Muscle layer of duodenum (tissue), 2 donors: ENCODE results near the gene USP21.
"Not testable (repeated sequence)": the region's sequence is repeated elsewhere in the genome, so short reads cannot be mapped to it uniquely, and the experiment has no call there.

ENCODE experiments used
- H3K27ac ChIP-seq: one replicate; pipeline ENCODE4 v1.7.0; 2013; ENCODE audit warnings: mild to moderate bottlenecking, low read length
- H3K27me3 ChIP-seq: one replicate; pipeline ENCODE4 v1.7.0; 2013; ENCODE audit warnings: low read depth, mild to moderate bottlenecking, control low read depth, low read length
- H3K36me3 ChIP-seq, 2 donors: one replicate each; pipeline ENCODE4 v1.7.0; 2013; ENCODE audit warnings: low read length in 2 of 2, control low read depth in 1 of 2, mild to moderate bottlenecking in 1 of 2; ENCODE audit not compliant: insufficient read depth in 2 of 2, control insufficient read depth in 1 of 2
- H3K4me1 ChIP-seq, 2 donors: one replicate each; pipeline ENCODE4 v1.7.0; 2013; ENCODE audit warnings: low read length in 2 of 2, mild to moderate bottlenecking in 2 of 2, control low read depth in 1 of 2, moderate library complexity in 1 of 2; ENCODE audit not compliant: insufficient read depth in 2 of 2, control insufficient read depth in 1 of 2
- H3K4me3 ChIP-seq, 2 donors: one replicate each; pipeline ENCODE4 v1.7.0; 2013; ENCODE audit warnings: low read length in 2 of 2, low read depth in 1 of 2, mild to moderate bottlenecking in 1 of 2
- H3K9me3 ChIP-seq, 2 donors: one replicate each; pipeline ENCODE4 v1.7.0; 2013; ENCODE audit warnings: low read length in 2 of 2, control low read depth in 1 of 2, mild to moderate bottlenecking in 1 of 2; ENCODE audit not compliant: control insufficient read depth in 1 of 2
- donor health status: healthy.

Gene USP21, protein sequence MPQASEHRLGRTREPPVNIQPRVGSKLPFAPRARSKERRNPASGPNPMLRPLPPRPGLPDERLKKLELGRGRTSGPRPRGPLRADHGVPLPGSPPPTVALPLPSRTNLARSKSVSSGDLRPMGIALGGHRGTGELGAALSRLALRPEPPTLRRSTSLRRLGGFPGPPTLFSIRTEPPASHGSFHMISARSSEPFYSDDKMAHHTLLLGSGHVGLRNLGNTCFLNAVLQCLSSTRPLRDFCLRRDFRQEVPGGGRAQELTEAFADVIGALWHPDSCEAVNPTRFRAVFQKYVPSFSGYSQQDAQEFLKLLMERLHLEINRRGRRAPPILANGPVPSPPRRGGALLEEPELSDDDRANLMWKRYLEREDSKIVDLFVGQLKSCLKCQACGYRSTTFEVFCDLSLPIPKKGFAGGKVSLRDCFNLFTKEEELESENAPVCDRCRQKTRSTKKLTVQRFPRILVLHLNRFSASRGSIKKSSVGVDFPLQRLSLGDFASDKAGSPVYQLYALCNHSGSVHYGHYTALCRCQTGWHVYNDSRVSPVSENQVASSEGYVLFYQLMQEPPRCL

DNA sequence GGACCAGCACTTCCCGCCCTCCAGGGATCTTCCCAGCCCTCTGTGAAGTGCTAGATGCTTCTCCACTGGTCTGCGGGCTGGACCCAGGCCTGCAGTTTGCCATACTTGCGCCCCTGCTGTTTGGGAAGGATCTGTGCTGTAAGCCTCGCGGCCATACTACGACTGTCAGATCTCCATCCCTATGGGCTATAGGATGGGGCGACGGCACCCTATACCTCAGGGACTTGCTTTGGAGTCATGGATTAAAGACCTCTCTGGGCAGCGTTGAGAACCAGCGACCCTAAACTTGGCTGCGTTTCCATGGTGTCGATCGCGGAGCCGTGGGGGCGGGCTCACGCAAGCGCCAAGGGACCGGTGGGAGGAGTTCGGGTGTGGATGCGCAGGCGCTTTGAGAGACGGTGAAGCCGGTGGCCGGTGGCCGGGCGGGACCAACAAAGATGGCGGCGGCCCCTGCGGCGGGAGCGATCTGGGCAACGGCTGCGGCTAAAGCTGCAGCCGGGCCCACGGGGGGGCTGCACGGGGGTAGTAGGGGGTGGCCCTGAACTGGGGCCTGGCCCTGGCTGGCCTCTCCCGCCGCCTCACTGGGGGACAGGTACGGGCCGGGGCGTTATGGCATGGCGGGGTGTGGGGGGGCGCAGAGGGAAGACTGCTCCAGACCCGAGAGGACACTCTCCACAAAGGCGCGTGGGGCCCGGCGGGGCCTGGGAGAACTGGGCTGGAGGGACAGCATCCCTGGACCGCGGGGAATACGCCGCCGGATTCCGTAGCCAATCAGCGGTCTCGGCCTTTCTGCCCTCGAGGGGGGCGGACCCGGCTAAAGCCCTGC, at the start of gene USP21:
Gene USP21 (plus strand): TSS at position 414 of the 826 bp plus-strand sequence. CDS start 1,141 bp downstream, outside the sequence.
- Histone ChIP-seq H3K27ac (peak within 1 kb of the TSS; percentile 78), H3K4me3 (peak within 1 kb of the TSS; percentile 90 to 91), H3K36me3 (peaks cover 34 to 46% of the 10 kb centered on the region in 2 donors), H3K27me3 (no peaks in the 10 kb centered on the region), H3K9me3 (no peaks in the 10 kb centered on the region), H3K4me1 (peaks cover 0 to 42% of the 10 kb centered on the region in 2 donors)

DNA sequence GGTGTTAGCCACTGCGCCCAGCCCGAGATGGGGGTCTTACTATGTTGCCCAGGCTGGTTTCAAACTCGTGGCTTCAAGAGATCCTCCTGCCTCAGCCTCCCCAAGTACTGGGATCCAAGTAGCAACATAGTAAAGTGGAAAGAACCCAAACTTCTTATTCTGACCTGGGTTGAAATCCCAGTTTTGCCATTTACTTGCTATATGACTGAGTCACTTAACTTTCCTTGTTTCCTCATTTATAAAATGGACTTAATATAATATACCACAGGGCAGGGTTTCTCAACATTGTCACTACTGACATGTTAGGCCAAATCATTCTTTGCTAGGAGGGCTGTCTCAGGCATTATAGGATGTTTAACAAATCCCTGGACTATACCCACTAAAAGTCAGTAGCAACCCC, 48.2 kb upstream of the USP21 start:
- peaks cover 0 to 19% of the 10 kb centered on the region in 2 donors for H3K4me1 ChIP-seq
- H3K27ac ChIP-seq = no peak overlapping the region
- no peaks in the 10 kb centered on the region for H3K36me3 ChIP-seq
- H3K27me3 ChIP-seq = no peaks in the 10 kb centered on the region
- H3K4me3 ChIP-seq = no peak overlapping the region
- no peaks in the 10 kb centered on the region for H3K9me3 ChIP-seq

DNA sequence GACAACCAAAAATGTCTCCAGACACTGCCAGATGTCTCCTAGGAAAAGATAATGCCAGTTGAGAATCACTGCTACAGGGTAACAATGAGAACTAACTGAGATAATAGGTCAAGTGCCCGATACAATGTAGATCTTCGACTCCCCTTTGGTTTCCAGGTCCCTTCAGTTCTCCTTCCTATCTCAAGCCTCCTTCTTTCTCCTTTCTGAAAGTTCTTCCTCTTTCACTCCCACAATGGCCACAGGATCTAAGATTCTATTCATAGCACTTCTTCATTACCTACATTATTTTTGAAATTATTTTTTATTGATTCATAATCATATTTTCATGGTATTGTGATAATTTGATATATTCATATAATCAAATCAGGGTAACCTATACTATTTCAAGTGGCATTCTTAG, 47.8 kb upstream of the USP21 start:
- H3K9me3 ChIP-seq = no peaks in the 10 kb centered on the region
- H3K27ac ChIP-seq = no peak overlapping the region
- H3K36me3 ChIP-seq = no peaks in the 10 kb centered on the region
- no peaks in the 10 kb centered on the region for H3K27me3 ChIP-seq
- peaks cover 0 to 23% of the 10 kb centered on the region in 2 donors for H3K4me1 ChIP-seq
- no peak overlapping the region for H3K4me3 ChIP-seq

DNA sequence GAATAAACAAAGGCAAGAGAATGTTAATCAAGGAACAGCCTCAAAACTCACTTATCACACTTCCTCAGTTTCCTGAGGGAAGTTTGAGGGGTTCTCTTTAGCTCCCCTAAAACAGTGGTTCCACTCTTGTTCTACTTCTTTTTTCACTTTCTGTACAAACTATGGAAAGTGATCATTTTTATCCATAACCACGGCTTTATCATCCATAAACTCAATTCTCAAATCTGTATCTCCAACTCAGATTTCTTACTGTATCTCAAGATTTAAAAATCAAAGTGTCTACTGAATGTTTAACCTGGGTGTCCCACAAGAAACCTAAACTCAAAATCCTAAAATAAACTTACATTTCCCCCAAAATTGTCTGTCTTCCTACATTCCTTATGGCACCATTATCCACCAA, 45.4 kb upstream of the USP21 start:
- H3K27ac ChIP-seq = no peak overlapping the region
- H3K36me3 ChIP-seq = peaks cover 0 to 3% of the 10 kb centered on the region in 2 donors
- H3K4me1 ChIP-seq = peaks cover 4 to 32% of the 10 kb centered on the region in 2 donors
- no peaks in the 10 kb centered on the region for H3K27me3 ChIP-seq
- H3K4me3 ChIP-seq = no peak overlapping the region
- H3K9me3 ChIP-seq = no peaks in the 10 kb centered on the region

DNA sequence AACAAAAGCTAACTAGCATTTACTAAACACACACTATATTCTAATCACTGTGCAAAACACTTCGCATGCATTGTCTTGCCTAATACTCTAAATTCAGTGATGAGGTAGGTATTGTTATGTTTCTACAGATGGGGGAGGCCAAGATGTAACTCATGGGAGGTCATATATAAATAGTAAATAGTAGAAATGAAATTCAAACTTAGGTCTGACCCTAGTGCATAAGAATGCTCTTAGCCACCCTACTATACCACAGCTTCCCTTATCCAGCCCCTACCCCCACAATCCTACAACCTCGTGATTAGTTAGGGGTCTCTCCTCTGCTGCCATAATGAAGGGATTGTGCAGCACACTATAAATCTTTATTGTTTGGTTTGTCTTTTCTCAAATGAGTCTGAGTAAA, 44.7 kb upstream of the USP21 start:
- Histone ChIP-seq H3K9me3 (no peaks in the 10 kb centered on the region), H3K27me3 (no peaks in the 10 kb centered on the region), H3K36me3 (peaks cover 0 to 3% of the 10 kb centered on the region in 2 donors), H3K27ac (no peak overlapping the region), H3K4me1 (peaks cover 10 to 38% of the 10 kb centered on the region in 2 donors), H3K4me3 (no peak overlapping the region)

DNA sequence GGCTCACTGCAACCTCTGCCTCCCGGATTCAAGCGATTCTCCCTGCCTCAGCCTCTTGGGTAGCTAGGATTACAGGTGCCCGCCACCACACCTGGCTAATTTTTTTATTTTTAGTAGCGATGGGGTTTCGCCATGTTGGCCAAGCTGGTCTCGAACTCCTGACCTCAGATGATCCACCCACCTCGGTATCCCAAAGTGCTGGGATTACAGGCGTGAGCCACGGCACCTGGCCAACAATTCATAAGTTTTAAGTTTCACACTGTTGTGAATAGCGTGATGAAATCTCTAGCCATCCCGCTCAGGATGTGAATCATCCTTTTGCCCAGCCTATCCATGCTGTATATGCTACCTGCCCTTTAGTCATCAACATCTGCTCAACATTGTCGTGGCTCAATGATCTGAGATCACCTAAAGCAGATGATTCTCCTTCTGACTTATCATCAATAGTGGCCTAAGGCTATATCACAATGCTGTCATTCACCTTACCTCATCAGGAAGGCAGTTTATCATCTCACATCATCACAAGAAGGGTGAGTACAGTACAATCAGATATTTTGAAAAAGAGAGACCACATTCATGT, 44.1 kb upstream of the USP21 start:
- Histone ChIP-seq H3K4me1 (peaks cover 15 to 45% of the 10 kb centered on the region in 2 donors), H3K27ac (no peak overlapping the region), H3K36me3 (peaks cover 0 to 3% of the 10 kb centered on the region in 2 donors)

DNA sequence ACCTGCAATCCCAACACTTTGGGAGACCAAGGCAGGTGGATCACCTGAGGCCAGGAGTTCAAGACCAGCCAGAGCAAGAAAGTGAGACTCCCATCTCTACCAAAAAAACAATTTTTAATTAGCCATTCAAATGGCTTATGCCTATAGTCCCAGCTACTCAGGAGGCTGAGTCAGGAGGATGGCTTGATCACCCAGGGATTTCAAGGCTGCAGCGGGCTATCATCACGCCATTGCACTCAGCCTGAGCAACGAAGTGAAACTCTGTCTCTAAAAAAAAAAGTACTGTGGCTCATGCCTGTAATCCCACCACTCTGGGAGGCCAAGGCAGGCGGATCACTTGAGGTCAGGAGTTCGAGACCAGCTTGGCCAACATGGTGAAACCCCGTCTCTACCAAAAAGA, 43.3 kb upstream of the USP21 start:
- H3K27me3 ChIP-seq, H3K27ac ChIP-seq, H3K9me3 ChIP-seq, H3K36me3 ChIP-seq: not testable (repeated sequence)
- Histone ChIP-seq H3K4me1 (peaks cover 15 to 48% of the 10 kb centered on the region in 2 donors), H3K4me3 (peak overlapping the region in 1 of 2 donors; percentile 99)

More for the DNA sequence above, 44.1 kb upstream of the USP21 start:
- H3K27me3 ChIP-seq = no peaks in the 10 kb centered on the region
- no peaks in the 10 kb centered on the region for H3K9me3 ChIP-seq
- H3K4me3 ChIP-seq = no peak overlapping the region

DNA sequence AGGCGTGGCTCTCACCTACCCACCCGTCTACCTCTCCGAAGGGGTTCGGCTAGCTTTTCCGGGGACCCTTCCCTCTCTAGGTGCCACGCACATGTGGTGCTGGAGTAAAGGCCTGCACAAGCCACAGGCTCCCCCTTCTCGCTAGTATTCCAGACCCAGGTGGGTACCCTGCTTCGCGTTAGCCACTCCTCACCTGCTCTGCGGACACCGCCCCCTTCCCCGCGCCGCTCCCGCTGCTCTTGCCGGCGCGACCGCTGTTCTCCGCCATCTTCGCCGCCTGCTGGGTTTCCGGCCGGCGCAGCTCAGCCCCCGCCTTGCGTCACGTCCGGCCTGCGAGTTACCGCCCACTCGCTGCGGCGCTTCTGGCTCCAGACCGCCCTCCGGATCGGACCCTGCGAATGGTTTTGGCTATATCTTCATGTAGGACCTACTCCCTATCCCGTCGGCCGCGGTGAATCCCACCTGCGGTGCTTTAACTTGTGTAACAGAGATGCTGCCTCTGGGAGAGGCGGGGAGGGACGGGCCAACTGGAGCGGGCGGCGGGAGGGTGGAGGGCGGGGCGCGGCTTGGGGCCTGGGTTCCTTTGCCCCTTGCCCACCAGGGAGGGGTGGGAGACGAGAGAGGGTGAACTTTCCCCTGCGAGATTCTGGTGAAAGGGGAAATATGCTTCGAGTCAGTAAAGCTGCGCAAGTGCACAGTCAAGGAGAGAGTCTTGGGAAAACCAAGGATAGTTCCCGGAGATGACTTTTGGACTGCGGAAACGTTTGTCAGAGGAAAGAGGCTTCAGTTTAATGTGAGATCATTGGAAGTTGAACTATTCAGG, 41.3 kb upstream of the USP21 start, which contains the start of the genes NIT1 and PFDN2:
Gene NIT1 (plus strand): TSS at position 347 of the 823 bp plus-strand sequence. CDS start 72 bp downstream, at position 419.
Gene PFDN2 (minus strand): TSS at position 279 of the 823 bp plus-strand sequence. CDS start 11 bp downstream, at position 268.
- Histone ChIP-seq H3K27ac (peak within 1 kb of the TSS; percentile 88), H3K36me3 (peaks cover 23 to 30% of the 10 kb centered on the region in 2 donors), H3K4me3 (peak within 1 kb of the TSS; percentile 99), H3K4me1 (peaks cover 15 to 47% of the 10 kb centered on the region in 2 donors), H3K27me3 (no peaks in the 10 kb centered on the region), H3K9me3 (no peaks in the 10 kb centered on the region)

DNA sequence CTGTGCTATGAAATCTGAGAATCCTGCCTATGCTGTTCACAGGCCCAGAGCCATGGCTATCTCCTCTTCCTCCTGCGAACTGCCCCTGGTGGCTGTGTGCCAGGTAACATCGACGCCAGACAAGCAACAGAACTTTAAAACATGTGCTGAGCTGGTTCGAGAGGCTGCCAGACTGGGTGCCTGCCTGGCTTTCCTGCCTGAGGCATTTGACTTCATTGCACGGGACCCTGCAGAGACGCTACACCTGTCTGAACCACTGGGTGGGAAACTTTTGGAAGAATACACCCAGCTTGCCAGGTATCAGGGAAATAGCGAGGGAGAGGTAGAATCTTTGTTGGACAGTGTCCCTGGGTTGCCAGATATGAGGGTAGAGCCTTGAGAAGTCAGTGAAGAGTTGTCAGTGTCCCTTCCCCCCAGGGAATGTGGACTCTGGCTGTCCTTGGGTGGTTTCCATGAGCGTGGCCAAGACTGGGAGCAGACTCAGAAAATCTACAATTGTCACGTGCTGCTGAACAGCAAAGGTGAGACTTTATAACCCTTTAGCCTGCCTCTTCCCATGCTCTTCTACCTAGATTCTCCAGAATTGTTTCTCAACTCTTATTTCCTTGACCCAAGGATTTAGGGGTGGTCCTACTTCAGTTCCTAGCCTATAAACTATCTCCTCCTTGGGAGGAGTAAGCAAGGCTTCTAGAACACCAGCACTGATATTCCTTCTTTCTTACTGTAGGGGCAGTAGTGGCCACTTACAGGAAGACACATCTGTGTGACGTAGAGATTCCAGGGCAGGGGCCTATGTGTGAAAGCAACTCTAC, 40.0 kb upstream of the USP21 start:
- peak overlapping the region; percentile 88 for H3K27ac ChIP-seq
- H3K36me3 ChIP-seq = peaks cover 33 to 43% of the 10 kb centered on the region in 2 donors
- H3K4me3 ChIP-seq = peak overlapping the region; percentile 99
- H3K9me3 ChIP-seq = no peaks in the 10 kb centered on the region
- no peaks in the 10 kb centered on the region for H3K27me3 ChIP-seq
- peaks cover 15 to 37% of the 10 kb centered on the region in 2 donors for H3K4me1 ChIP-seq
